ENCODE measurements around the gene ACSM6. TPM values are rescaled to one million over a fixed set of nuclear protein-coding genes. Genes with fewer than 3 reads are reported as not detected.

The ACSM6 gene
- total and polyA plus RNA-seq, 11 donors = 0.20 to 0.25 TPM; not detected in 9

DNA sequence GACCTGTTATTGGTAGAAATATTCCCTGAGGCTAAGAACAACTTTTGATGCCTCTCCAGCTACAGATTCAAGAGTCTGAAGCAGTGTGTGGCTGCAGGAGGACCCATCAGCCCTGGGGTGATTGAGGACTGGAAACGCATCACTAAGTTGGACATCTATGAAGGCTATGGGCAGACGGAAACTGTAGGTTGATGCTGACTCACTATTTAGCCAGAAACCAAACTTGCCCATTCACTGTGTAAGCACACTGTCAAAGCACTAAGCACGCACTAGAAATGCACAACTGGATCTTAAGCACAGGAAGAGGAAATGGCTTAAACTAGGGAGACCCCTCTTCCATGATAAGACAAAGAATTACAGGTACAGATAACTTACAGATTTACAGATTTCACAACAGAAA is 20.8 kb downstream of the ACSM6 start:
- intact Hi-C loops (cut with DNase I) = no loop called here

GRCh38 chr10:95217476-95217875 is 23.4 kb downstream of the ACSM6 start:
- 40 to 65% (median 53%) methylated on average over 1 of the region's 1 CpG for WGBS, 4 donors
- H3K27ac ChIP-seq = no peak overlapping the region
- ATAC-seq (no peak), DNase-seq (no peak)
- intact Hi-C loops (cut with DNase I) = no loop called here
- TF ChIP-seq, protein P1, sequence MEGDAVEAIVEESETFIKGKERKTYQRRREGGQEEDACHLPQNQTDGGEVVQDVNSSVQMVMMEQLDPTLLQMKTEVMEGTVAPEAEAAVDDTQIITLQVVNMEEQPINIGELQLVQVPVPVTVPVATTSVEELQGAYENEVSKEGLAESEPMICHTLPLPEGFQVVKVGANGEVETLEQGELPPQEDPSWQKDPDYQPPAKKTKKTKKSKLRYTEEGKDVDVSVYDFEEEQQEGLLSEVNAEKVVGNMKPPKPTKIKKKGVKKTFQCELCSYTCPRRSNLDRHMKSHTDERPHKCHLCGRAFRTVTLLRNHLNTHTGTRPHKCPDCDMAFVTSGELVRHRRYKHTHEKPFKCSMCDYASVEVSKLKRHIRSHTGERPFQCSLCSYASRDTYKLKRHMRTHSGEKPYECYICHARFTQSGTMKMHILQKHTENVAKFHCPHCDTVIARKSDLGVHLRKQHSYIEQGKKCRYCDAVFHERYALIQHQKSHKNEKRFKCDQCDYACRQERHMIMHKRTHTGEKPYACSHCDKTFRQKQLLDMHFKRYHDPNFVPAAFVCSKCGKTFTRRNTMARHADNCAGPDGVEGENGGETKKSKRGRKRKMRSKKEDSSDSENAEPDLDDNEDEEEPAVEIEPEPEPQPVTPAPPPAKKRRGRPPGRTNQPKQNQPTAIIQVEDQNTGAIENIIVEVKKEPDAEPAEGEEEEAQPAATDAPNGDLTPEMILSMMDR (IDR thresholded peaks at IDR 0.05) = no peak
- H3K4me1 ChIP-seq = no peaks in the 10 kb centered on the region
- H3K4me3 ChIP-seq = no peak overlapping the region
- H3K27me3 ChIP-seq = no peaks in the 10 kb centered on the region
- no peaks in the 10 kb centered on the region for H3K36me3 ChIP-seq
- H3K9me3 ChIP-seq = peaks cover 0 to 8% (median 0%) of the 10 kb centered on the region in 12 donors

More for the DNA sequence above, 20.8 kb downstream of the ACSM6 start:
- H3K27ac ChIP-seq = no peak overlapping the region
- peaks cover 0 to 8% (median 0%) of the 10 kb centered on the region in 12 donors for H3K9me3 ChIP-seq
- H3K27me3 ChIP-seq = no peaks in the 10 kb centered on the region
- H3K4me1 ChIP-seq = no peaks in the 10 kb centered on the region
- 75 to 97% (median 92%) methylated on average over 3 of the region's 3 CpGs for WGBS, 4 donors
- no peaks in the 10 kb centered on the region for H3K36me3 ChIP-seq
- no peak overlapping the region for H3K4me3 ChIP-seq
- TF ChIP-seq POLR2A (IDR thresholded peaks at IDR 0.05) = no peak
- TF ChIP-seq, protein P1 (IDR thresholded peaks at IDR 0.05) = no peak
- DNase-seq (no peak), ATAC-seq (no peak)

DNA sequence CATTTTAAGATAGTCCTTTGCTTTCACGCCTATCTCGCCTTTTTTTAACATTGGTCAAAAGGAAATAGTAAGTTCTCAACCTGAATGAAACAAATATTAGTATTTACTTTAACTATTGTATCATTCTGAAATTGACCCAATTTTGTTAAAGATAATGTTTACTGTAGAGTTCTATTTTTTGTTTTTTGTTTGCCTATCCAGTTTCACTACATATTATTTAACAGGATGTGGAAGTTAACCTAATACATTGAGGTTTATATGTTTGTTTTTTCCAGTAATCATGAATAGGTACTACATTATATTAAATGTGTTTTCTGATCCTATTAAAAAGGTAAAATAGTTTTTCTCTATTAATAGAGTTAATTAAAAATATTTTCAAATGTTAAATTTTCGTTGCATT is 26.5 kb downstream of the ACSM6 start:
- H3K27me3 ChIP-seq = no peaks in the 10 kb centered on the region
- intact Hi-C loops (cut with DNase I) = loop anchor here in 1 of 10 donors (10.0 kb wide), 1 partner anchor 394 kb away; no protein-coding TSS in a partner anchor
- ATAC-seq (no peak), DNase-seq (no peak)
- no peaks in the 10 kb centered on the region for H3K36me3 ChIP-seq
- 88 to 95% (median 90%) methylated on average over 3 of the region's 3 CpGs for WGBS, 4 donors
- H3K4me3 ChIP-seq = no peak overlapping the region
- peaks cover 0 to 8% (median 0%) of the 10 kb centered on the region in 12 donors for H3K9me3 ChIP-seq
- TF ChIP-seq, protein P1 (IDR thresholded peaks at IDR 0.05) = no peak
- TF ChIP-seq POLR2A (IDR thresholded peaks at IDR 0.05) = no peak
- no peaks in the 10 kb centered on the region for H3K4me1 ChIP-seq
- no peak overlapping the region for H3K27ac ChIP-seq

DNA sequence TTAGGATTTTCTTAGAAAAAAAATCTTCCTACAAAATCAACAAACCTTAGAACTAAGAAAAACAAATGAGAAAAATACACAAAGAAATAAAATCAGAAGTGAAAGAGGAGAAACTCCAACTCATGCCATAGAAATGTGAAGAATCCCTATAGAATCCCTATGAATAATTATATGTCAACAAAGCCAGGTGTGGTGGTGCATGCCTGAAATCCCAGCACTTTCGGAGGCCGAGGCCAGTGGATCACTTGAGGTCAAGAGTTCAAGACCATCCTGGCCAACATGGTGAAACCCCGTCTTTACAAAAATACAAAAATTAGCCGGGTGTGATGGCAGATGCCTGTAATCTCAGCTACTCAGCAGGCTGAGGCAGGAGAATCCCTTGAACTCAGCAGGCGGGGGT is 27.1 kb downstream of the ACSM6 start:
- ATAC-seq = no peak
- H3K36me3 ChIP-seq = no peaks in the 10 kb centered on the region
- peaks cover 0 to 8% (median 0%) of the 10 kb centered on the region in 12 donors for H3K9me3 ChIP-seq
- intact Hi-C loops (cut with DNase I) = loop anchor here in 1 of 10 donors (10.0 kb wide), 1 partner anchor 394 kb away; no protein-coding TSS in a partner anchor
- H3K4me1 ChIP-seq = no peaks in the 10 kb centered on the region
- no peak overlapping the region for H3K4me3 ChIP-seq
- WGBS, 4 donors = 69 to 80% (median 74%) methylated on average over 5 of the region's 5 CpGs
- no peak overlapping the region for H3K27ac ChIP-seq
- no peaks in the 10 kb centered on the region for H3K27me3 ChIP-seq
- TF ChIP-seq, protein P1 (IDR thresholded peaks at IDR 0.05) = no peak
- TF ChIP-seq POLR2A (IDR thresholded peaks at IDR 0.05) = no peak
- no peak for DNase-seq

All from heart left ventricle (tissue), 16 donors.